ENCODE measurements around the gene ME3. TPM values are rescaled to one million over a fixed set of nuclear protein-coding genes. Genes with fewer than 3 reads are reported as not detected.

Gene ME3
- polyA plus RNA-seq, 1 experiment: 7.1 TPM

- Histone ChIP-seq H3K9me3 (ENCODE audit: control insufficient read depth, insufficient read depth, low read length) (no peaks in the 10 kb centered on the region; the same call in 1 of the 2 replicates), H3K27me3 (ENCODE audit: control insufficient read depth, insufficient read depth, low read length) (no peaks in the 10 kb centered on the region), H3K4me3 (ENCODE audit: low read depth, low read length) (no peak overlapping the region), H3K27ac (ENCODE audit: low read depth, low read length) (no peak overlapping the region)
- CTCF ChIA-PET: interaction anchor here (0.8 kb wide), 1 partner anchor 146 kb away, joined by 4 read pairs; no protein-coding TSS in a partner anchor
- no peak for TF ChIP-seq CTCF (IDR thresholded peaks at IDR 0.05; ENCODE audit: low read depth, low read length)
- POLR2A ChIA-PET: interaction anchor here (1.1 kb wide), 1 partner anchor 22 kb away, joined by 3 read pairs; no protein-coding TSS in a partner anchor
- DNase-seq (ENCODE audit: low read depth, low spot score): no peak
Observed at GRCh38 chr11:86461892-86462291, 210.5 kb downstream of the ME3 start.

GRCh38 chr11:86460461-86461385 lies 211.7 kb downstream of the ME3 start:
- 0 out of 2 replicates have a peak, but pooled peaks have one; percentile 20 for TF ChIP-seq CTCF (IDR thresholded peaks at IDR 0.05; ENCODE audit: low read depth, low read length)
- Histone ChIP-seq H3K27me3 (ENCODE audit: control insufficient read depth, insufficient read depth, low read length) (no peaks in the 10 kb centered on the region), H3K4me3 (ENCODE audit: low read depth, low read length) (no peak overlapping the region), H3K9me3 (ENCODE audit: control insufficient read depth, insufficient read depth, low read length) (no peaks in the 10 kb centered on the region; the same call in 1 of the 2 replicates), H3K27ac (ENCODE audit: low read depth, low read length) (peak overlapping the region; percentile 49)
- ChIA-PET CTCF (no interaction called here), POLR2A (interaction anchor here (1.0 to 1.1 kb wide), 2 partner anchors 55 to 58 kb away, joined by 3 read pairs; no protein-coding TSS in a partner anchor)
- DNase-seq (ENCODE audit: low read depth, low spot score): no peak

GRCh38 chr11:86459682-86460460 lies 212.5 kb downstream of the ME3 start:
- CTCF ChIA-PET: no interaction called here
- Histone ChIP-seq H3K27me3 (ENCODE audit: control insufficient read depth, insufficient read depth, low read length) (no peaks in the 10 kb centered on the region), H3K27ac (ENCODE audit: low read depth, low read length) (peak overlapping the region; percentile 49), H3K9me3 (ENCODE audit: control insufficient read depth, insufficient read depth, low read length) (no peaks in the 10 kb centered on the region), H3K4me3 (ENCODE audit: low read depth, low read length) (no peak overlapping the region)
- POLR2A ChIA-PET: interaction anchor here (0.6 to 1.1 kb wide), 4 partner anchors 24 to 97 kb away, joined by 3 to 4 read pairs (median 4); no protein-coding TSS in a partner anchor
- no peak for TF ChIP-seq CTCF (IDR thresholded peaks at IDR 0.05; ENCODE audit: low read depth, low read length)
- peak; percentile 83 for DNase-seq (ENCODE audit: low read depth, low spot score)

- Histone ChIP-seq H3K27me3 (ENCODE audit: control insufficient read depth, insufficient read depth, low read length) (no peaks in the 10 kb centered on the region), H3K4me3 (ENCODE audit: low read depth, low read length) (no peak overlapping the region), H3K27ac (ENCODE audit: low read depth, low read length) (no peak overlapping the region), H3K9me3 (ENCODE audit: control insufficient read depth, insufficient read depth, low read length) (no peaks in the 10 kb centered on the region)
- DNase-seq (ENCODE audit: low read depth, low spot score): no peak
- ChIA-PET CTCF (no interaction called here), POLR2A (no interaction called here)
- TF ChIP-seq CTCF (IDR thresholded peaks at IDR 0.05; ENCODE audit: low read depth, low read length): no peak
Observed at GRCh38 chr11:86459002-86459385, 213.4 kb downstream of the ME3 start.
